ENCODE results near the gene GNG2.

GNG2 gene

DNA sequence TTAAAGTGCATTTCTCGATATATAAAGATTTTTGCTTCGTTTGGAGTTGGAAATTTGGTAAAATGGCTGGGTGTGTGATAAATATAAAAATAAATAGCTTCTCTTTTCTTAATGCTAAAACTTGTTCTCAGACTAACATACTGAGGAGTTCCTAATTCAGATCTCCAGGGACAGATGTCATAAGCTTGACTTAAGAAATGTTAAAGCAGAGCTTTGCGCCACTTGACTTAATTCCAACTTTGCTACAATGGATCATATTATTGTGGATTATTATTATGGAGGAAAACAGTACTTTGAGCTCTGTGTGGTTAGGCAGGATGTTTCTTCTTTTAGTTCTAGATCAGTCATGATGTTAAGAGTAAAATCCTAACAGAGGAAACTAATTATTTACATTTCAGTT lies 33.8 kb downstream of the GNG2 start:
- DNase-seq (ENCODE audit: low read depth), result no peak

DNA sequence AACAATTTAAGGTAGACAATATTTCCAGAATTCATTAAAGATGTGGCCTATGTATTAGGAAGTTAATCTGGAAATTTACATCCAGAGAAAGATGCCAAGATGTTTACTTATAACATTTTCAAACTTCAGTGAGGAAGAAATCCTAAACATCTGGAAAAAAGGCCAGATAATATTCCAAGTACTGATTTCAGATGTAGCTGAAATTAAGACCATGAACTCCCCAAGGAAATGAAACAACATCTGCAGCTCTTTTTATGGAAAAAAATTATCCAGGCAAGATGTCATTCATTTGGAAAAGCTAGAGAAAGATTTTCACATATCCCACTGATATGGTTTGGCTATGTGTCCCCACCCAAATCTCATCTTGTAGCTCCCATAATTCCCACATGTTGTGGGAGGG lies 35.0 kb downstream of the GNG2 start:
- DNase-seq (ENCODE audit: low read depth), result no peak

DNA sequence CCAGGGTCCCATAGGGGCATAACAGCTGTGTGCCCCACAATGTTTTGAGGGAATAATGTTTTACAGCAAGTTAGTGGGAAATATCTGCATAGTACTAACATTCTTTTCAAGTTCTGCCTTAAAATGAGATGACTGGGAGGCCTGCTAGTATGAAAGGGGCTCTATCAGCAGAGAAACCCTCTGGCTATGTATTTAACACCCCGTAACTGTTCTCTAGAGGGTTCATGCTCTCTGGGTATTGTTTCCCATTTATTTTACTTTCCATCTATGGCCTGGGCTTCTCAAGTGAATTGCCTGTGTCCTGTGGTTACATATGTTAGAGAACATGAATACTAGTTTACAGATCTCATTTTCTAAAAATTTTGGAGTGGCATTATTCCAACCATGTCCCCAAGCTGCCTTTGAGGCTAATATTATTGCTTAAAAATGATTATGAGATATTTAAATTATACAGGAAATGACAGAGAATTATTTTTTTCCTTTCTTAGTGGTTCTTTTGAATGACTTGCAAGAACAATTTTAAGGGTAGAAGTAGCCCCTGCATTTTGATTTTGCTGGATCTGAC lies 37.5 kb downstream of the GNG2 start:
- DNase-seq (ENCODE audit: low read depth), result no peak

DNA sequence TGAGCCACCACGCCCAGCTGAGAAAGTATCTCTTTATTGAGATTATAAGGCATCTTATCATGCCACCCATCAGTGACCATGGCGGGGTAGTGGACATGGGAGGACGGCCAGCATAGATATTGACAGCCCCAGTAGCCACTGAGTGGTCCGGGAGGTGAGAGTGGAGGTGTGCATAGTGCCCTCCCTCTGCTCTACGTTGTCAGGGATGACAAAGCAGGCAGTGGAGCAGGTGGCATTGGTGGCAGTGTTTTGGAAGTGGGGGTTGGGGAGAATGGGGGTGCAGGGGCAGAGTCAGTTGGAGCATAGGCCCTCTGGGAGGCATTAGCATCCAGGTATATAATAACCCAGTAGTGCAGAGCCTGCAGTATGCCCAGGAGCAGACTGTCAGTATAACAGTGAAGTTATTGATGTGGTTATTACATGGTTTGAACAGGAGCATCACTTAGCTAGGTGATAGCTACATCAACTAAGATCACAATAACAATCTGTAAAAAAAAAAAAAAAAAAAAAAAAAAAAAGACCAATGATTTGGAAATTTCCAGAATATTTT lies 41.1 kb downstream of the GNG2 start:
- DNase-seq (ENCODE audit: low read depth), result no peak

DNA sequence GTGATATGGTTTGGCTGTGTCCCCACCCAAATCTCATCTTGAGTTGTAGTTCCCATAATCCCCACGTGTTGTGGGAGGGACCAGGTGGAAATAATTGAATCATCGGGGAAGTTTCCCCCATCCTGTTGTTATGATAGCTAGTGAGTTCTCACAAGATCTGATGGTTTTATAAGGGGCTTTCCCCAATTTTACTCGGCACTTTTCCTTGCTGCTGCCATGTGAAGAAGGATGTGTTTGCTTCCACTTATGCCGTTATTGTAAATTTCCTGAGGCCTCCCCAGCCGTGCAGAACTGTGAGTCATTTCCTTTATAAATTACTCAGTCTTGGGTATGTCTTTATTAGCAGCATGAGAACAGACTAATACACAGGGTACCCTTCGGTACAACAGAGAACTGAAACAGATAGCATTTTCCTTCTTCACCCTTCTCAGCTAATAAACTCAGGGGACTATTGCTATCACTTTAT lies 45.3 kb downstream of the GNG2 start:
- peak; percentile 67 for DNase-seq (ENCODE audit: low read depth)

DNA sequence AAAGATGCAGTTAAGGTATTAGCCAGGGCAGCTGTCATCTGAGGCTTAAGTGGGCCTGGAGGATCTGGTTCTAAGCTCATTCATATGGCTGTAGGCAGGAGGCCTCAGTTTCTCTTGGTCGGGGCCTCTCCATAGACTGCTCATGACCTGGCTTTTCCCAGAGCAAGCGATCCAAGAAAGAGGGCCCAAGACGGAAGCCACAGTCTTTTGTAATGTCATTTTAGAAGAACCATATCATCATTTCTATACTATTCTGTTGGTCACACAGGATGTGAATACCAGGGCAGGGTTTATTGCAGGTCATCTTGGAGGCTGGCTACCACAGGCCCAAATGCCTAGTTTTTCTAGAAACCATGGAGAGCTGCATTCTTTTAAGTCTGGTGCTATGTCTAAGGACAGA lies 47.7 kb downstream of the GNG2 start:
- DNase-seq (ENCODE audit: low read depth), result no peak

DNA sequence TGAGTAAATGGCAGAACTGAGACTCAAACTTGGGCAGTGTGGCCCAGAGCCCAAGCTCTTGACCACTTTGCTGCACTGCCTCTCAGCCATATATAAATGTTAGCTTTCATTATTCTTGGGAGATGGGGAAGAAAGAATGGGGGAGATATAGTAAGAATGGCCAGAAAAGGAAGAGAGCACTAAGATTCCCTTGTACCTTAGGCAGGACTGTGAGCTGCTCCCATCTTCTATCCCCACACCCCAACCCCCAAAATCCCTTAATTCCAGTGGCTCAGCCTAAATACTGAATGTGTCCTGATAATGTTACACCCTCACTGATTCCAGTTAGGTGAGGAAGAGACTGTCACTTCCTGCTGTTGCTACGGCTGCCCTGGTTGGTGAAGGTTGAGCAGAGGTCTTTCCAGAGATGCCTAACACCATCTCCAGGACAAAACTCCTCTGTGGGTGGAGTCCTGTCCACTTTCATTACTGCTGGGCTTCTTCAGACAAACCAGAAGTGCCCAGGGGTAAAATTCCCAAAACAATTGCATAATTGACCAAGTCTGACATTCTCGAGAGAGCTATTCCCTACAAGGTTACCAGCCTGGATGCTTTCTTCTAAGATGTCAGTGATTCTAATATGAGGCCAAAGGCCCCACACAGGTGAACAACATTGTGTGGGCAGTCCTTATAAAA lies 51.8 kb downstream of the GNG2 start:
- no peak for DNase-seq (ENCODE audit: low read depth)

DNA sequence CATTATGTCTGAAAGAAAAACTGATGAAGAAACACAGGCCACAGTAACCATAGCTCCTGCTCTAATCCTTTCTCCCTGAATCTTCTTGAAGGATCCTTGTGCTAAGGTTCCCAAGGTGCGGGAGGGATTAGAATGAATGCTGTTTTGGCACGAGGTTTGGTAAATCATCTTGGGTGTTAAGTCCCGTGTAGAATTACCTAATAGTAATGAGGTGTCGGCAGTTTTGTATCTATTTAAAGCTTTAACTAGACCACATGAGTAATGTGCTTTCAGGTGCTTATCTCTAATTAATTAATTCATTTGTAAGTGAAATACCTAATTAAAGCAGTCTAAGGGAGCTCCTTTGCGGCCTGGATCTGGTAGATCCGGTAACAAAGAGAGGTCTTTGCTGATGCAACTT lies 53.9 kb downstream of the GNG2 start:
- DNase-seq (ENCODE audit: low read depth), result no peak

DNA sequence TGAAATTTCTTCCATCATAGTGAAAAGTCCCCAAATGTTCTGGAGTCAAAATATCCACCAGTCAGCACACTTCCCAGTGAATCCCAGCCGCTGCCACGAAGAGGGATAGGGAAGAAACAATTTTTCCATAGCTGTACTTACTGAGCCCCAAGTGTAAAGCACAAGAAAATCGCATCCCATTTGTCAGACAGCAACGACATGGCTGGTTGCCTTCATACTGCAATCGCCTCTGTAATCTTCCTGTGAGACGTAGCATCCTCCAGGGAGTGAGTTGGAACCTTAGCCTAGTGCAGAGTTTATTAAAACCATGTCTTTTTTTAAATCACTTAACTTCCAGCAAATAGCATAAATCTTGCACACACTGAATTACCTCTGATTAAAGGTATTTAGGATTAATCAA lies 56.8 kb downstream of the GNG2 start:
- no peak for DNase-seq (ENCODE audit: low read depth)

DNA sequence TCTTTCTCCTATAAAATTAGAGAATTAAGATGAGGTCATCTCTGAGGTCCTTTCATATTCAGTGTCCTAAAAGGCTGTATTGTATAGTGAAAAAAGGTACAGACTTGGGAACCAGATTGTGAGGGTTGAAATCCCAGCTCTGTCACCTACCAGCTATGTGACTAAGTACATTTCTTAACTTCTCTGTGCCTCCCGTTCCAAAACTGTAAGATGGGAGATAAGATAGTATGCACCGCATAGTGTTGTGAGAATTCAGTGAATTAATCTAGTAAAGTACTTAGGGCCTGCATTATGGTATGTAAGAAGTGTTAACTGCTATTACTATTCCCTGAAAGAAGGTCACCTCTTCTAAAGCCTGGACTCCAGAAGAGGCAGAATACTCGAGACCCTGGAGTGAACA lies 60.6 kb downstream of the GNG2 start:
- no peak for DNase-seq (ENCODE audit: low read depth)

DNA sequence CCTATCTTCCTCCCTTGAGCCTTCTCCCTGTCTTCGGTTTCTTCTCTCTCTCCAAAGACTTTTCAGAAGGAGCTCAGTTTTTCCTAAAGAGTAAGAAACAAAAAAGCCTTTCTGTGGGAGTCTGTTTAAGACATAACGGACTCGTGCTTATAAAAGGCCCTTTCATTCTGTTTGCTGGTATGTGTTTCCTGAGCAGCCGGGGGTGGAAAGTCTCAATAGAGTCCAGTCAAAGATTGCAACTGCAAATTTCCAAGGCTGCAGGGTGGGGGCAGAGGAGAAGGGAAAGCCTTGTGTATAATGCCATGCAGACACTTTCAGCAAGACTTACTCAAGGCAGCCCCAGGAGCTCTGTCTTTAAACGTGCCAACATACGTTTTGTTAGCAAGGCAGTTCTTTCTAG lies 62.2 kb downstream of the GNG2 start:
- no peak for DNase-seq (ENCODE audit: low read depth)

DNA sequence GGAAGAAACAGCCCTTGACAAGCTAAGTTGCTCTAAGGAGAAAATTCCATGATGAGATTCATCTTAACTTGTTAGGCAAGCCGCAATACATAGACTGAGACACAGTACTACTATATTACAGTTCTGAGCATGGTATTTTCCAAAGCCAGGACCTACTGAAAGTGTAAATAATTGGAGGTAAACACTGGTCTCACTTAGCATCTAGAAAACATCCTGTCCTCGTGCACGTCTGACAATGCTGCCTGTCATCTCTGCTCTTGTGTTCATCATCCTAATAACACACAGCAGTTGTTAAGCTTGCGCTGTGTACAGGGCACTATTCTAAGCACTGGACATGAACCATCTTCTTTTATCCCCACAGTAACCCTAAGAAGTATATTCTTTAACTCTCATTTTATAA lies 64.2 kb downstream of the GNG2 start:
- no peak for DNase-seq (ENCODE audit: low read depth)

DNA sequence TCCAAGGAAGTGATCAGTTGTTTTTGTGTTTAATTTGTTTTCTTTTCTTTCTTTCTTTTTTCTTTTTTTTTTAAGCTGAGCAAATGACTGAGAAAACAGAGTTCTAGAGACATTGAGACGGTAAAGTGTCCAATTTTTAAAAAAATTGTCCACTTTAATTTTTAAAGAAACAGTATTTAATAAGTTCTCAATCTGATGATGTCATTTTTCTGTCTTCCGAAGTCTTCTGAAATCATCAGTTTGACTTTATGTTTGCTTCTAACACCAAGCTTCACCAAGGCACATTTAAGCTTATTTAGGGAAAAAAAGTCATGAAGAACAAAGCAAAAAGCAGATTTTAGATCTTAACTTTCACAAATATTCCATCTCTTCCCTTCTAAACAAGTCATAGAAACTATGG lies 65.6 kb downstream of the GNG2 start:
- DNase-seq (ENCODE audit: low read depth), result no peak

DNA sequence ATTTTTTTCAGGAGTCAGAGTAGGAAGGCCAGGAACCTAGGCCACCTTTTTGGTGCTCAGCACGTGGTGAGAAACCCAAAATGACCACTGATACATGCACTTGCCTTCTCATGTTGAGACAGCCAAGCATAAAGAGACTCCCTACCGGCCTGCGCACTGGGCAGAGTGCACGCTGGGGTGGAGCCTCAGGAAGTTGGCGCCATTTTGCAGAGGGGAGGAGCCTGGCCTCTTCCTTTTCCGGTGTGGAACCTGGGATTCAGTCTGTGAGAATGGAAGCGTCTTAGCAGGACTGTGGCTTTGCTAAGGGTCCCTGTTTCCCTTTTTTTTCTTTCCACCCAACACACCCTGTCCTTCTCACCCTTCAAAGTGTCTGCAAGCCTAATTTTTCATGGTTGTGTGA lies 66.0 kb downstream of the GNG2 start:
- no peak for DNase-seq (ENCODE audit: low read depth)

DNA sequence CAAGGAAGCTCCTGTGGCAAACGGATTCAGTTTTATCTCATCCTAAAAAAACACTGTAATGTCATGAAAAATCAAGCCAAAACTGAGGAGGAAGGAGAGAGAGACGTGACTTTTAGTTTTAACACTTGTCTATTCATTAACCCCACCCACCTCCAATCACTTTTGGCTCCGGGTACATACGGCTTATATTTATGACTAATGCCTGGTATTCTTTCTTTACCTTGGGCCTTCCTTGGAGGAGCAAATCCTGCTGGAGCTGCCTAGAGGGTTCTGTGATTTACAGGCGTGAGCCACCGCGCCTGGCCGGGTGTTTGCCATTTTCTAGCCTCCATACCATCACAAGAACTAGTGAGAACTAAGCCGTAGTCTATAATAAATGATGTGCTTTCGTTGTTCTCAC lies 68.2 kb downstream of the GNG2 start:
- DNase-seq (ENCODE audit: low read depth), result no peak

DNA sequence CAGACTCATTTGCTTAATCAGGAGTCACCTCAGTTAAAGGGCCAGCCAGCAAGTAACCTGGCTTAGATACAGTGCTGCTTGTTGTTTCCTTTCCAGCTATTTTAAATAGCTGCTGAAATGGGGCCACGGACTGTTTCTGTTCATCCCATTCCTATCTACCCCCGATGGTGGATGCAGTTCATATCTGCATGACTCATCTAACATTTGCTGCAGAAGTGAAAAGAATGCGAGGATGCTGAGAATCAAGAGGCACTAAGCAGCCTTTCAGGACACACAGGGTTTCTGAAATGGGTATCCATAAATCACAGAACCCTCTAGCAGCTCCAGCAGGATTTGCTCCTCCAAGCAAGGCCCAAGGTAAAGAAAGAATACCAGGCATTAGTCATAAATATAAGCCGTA lies 68.8 kb downstream of the GNG2 start:
- DNase-seq (ENCODE audit: low read depth), result no peak

DNA sequence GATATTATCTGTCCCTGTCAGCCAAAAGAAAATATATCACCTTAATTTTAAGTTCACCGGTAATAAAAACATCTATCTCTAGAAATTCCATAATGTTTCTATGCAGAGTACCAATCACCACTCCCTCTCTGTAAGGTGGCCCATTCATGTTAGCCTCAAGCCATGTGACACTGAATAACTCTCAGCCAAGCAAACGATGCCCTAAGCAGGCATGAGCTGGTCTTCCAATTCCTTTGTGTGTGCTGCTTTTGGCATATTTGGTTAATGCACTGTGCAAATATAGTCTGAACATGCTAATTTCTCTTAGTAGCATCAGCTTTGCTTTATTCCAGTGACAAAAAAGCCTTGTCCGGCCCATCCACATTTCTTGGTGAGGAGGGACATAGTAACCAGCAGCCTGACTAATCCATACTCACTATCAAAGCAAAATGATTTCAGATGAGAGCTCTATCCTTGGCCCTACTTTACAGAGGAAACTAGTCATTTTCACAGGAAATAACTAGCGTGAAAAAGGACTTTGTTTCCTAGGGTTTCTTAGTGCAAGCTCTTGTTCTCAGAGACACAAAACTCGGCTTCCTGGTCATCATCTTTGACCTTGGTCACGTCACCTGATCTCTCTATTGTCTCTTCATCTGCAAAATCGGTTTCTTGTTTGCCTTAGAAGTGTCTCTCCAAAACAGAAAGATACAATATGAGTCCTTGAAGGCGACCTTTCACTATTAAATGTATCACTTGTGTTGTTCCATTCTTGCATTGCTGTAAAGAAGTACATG lies 69.7 kb downstream of the GNG2 start:
- no peak for DNase-seq (ENCODE audit: low read depth)

DNA sequence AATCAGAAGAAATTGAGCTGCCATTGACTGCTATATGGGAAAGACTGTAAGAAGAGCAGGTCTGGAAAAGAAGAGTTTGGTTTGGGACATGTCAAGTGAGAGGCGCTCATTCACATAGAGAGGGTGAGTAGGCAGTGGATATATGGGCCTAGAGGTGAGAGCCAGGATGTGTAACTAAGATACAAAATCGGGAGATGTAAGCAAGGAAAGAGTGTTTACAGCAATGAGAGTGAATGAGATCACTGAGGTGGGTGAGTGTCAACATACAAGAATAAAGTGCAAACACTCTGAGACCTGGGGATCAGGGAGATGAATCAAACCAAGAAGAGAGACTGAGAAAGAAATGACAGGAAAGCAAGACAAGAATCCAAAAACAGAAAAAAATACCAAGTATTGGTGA lies 70.9 kb downstream of the GNG2 start:
- DNase-seq (ENCODE audit: low read depth), result no peak

DNA sequence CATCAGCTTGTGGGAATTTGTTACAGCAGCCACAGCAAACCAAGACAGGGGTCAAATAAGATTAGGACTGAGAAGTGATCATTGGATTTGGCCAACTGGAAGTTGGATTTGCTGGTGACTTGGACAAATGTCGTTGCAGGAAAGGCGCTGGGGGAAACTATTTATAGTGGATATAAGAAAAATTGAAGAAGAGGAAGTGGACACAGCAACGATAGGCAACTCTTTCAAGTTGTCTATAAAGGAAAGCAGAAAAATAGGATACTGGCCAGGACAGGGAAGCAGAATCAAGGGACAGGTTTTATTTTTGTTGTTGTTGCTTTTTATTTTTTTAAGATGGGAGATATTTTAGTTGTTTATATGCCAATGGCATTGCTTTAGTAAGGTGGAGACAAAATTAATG lies 72.8 kb downstream of the GNG2 start:
- no peak for DNase-seq (ENCODE audit: low read depth)

DNA sequence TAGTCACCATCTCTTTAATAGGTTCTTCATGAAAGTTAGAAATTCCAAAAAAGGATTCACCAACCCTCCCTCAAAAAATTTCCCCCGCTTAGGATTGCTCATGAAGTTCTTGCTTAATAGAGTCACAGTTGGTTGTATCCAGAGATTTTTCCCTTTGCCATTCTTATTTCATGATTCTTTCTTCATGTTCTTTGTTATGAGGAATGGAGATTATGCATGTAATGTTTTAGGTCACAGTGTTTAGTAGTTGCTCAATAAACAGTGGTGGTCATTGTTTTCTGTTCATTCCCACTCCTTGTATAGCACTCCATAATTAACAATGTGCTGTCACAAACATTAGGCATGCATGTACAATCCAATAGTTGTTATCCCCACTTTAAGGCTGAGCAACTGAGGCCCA lies 77.7 kb downstream of the GNG2 start:
- DNase-seq (ENCODE audit: low read depth), result no peak

DNA sequence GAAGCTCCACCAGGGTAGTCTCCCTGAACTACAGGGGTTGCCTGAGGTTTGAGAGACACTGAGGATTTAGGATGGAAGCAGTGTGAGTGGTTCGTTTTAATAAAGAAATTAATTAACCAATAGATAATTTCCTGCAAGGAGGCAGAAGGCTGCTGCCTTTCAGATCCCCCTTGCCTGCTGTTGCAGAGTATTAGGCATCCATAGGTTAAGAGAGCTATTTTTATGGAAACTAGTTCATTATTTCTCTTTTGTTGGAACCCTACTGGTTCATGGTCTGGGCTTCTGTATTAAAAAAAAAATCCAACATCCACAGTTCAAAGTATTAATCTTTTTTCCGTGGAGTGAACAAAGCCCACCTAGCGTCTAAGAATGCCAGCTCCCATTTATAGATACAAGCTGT lies 78.4 kb downstream of the GNG2 start:
- no peak for DNase-seq (ENCODE audit: low read depth)

DNA sequence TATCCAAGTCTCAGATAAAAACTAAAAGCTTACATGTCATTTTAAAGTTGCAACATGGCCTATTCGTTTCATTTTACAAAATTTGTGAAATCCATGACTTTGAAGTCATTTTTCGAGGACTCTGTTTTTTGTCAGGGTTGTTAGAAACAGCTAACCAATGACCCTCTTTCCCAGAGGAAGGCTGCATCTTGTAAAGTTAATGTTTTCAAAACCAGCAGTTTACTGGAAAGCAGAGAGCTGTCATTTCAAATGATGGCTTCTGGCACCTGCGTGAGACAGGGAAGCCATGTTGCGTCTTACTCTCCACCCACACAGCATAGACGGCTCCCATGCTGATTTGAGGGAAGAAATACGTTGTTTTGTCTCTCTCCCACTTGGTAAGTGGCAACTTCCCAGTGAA lies 78.8 kb downstream of the GNG2 start:
- DNase-seq (ENCODE audit: low read depth), result no peak

DNA sequence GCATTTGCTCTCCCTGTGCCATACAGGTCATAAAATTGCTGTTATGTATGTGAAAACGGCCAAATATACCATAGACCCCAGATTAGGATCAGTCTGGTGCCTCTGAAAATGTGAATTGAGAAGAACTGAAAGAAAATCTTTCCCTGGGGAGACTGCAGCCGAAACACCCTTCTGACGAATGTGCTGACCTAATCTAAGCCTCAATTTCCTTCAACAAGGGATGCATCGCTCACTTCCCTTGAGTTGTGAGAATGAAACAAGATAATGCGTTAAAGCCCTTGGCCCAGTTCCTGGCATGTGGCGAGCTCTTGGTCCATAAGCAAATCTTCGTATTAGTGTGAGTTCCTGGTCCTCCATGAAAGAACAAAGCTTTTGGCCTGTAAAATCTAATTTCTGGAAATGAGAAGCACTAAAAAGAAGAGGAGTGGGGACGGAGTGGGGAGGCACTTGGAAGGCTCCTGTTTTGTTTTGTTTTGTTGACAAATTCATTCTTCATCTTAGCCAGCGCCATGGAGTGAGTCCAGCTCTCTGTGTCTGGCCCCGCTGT lies 79.4 kb downstream of the GNG2 start:
- DNase-seq (ENCODE audit: low read depth), result no peak
